Endothelial cell of umbilical vein (primary cell): ENCODE measurements around the gene PRUNE2. TPM values are rescaled to one million over a fixed set of nuclear protein-coding genes. Genes with fewer than 3 reads are reported as not detected.

Experiments
- BruUV-seq: library from RNA; stranded (reverse); fragments of 400-500 nt; replicated peaks from 2 replicates; lab custom pipeline; 2021; lab: Mats Ljungman, UMichigan
- CTCF ChIA-PET: fragments of 300-600, 350-600 bp; sonication (Branson Sonifier 250); formaldehyde crosslinking; loops from one replicate; lab custom pipeline; 2021; ENCODE audit warnings: antibody characterized with exemption, inconsistent platforms; lab: Charles Lee
- POLR2A ChIA-PET: fragments of 300-600, 350-600 bp; sonication (Branson Sonifier 250); formaldehyde crosslinking; loops from one replicate; lab custom pipeline; 2021; ENCODE audit warnings: antibody characterized with exemption, inconsistent platforms; lab: Charles Lee
- DNase-seq: peaks from one replicate; pipeline ENCODE4 v3.0.0-alpha.2; 2011; ENCODE audit warnings: low read depth, low spot score
- FAIRE-seq: peaks from 2 replicates; lab custom pipeline; 2011; peaks lifted over from hg19 to GRCh38; lab: Jason Lieb, UNC
- H2AFZ ChIP-seq: 2 replicates; pipeline ENCODE4 v1.6.0; 2012; ENCODE audit warnings: low read depth, low read length, control low read depth, inconsistent platforms
- H3K27ac ChIP-seq: 2 replicates; pipeline ENCODE4 v1.5.1; 2011; ENCODE audit warnings: low read depth, mild to moderate bottlenecking, control low read depth, low read length, moderate library complexity; ENCODE audit not compliant: insufficient read depth
- H3K27me3 ChIP-seq, 2 experiments: 2 replicates each; pipeline versions ENCODE4 v1.6.0 to v1.6.1; 2011; ENCODE audit warnings: low read length in 2 of 2, mixed read lengths in 1 of 2; ENCODE audit not compliant: control insufficient read depth in 2 of 2, insufficient read depth in 2 of 2
- H3K36me3 ChIP-seq, 2 experiments: 2 replicates in 1 of 2; 3 replicates in 1 of 2; pipeline ENCODE4 v1.5.1; 2011; ENCODE audit warnings: low read length in 2 of 2, mild to moderate bottlenecking in 1 of 2, moderate library complexity in 1 of 2; ENCODE audit not compliant: control insufficient read depth in 2 of 2, insufficient read depth in 2 of 2; ENCODE audit errors: extremely low read depth in 1 of 2
- H3K4me1 ChIP-seq: 3 replicates; pipeline ENCODE4 v1.5.1; 2011; ENCODE audit warnings: mild to moderate bottlenecking, low read length; ENCODE audit not compliant: control insufficient read depth, insufficient read depth; ENCODE audit errors: extremely low read depth
- H3K4me2 ChIP-seq: 2 replicates; pipeline ENCODE4 v1.6.1; 2011; ENCODE audit warnings: low read length, control low read depth, mixed read lengths; ENCODE audit not compliant: insufficient read depth
- H3K4me3 ChIP-seq, 3 experiments: fragments of 200-600 bp in 1 of 3; sonication (generic), shearing (Covaris generic) in 1 of 3; replicated peaks in 1 of 3; 2 replicates each; pipeline ENCODE4 v1.5.1; 2011 to 2016; ENCODE audit warnings: control low read depth in 3 of 3, low read length in 3 of 3, mild to moderate bottlenecking in 2 of 3, inconsistent platforms in 1 of 3, low read depth in 1 of 3, moderate library complexity in 1 of 3; ENCODE audit not compliant: insufficient read depth in 1 of 3
- H3K79me2 ChIP-seq: 2 replicates; pipeline ENCODE4 v1.6.0; 2012; ENCODE audit warnings: low read length, inconsistent platforms; ENCODE audit not compliant: control insufficient read depth, insufficient read depth
- H3K9ac ChIP-seq: replicated peaks from 2 replicates; pipeline ENCODE3; 2011; ENCODE audit warnings: low read length, control low read depth; ENCODE audit not compliant: insufficient read depth; ENCODE audit errors: extremely low read depth
- H3K9me1 ChIP-seq: replicated peaks from 3 replicates; pipeline ENCODE4 v1.6.0; 2011; ENCODE audit warnings: mild to moderate bottlenecking, low read length; ENCODE audit not compliant: control insufficient read depth, insufficient read depth; ENCODE audit errors: extremely low read depth
- H3K9me3 ChIP-seq: replicated peaks from 2 replicates; pipeline ENCODE4 v1.5.1; 2012; ENCODE audit warnings: low read length, inconsistent platforms; ENCODE audit not compliant: control insufficient read depth, insufficient read depth
- H4K20me1 ChIP-seq: replicated peaks from 2 replicates; pipeline ENCODE3; 2011; ENCODE audit warnings: mild to moderate bottlenecking, low read length; ENCODE audit not compliant: control insufficient read depth, insufficient read depth; ENCODE audit errors: extremely low read depth
- CTCF ChIP-seq, 2 donors: IDR thresholded peaks; 1 replicate in 1 of 2; 2 replicates in 1 of 2; pipeline ENCODE4 v1.5.1; 2011; ENCODE audit warnings: low read length in 2 of 2, mild to moderate bottlenecking in 2 of 2, moderate library complexity in 2 of 2, control low read depth in 1 of 2, inconsistent platforms in 1 of 2, low read depth in 1 of 2; ENCODE audit not compliant: insufficient read depth in 1 of 2; ENCODE audit errors: extremely low read depth in 1 of 2
- FOS ChIP-seq: IDR thresholded peaks from 2 replicates; pipeline ENCODE4 v1.6.1; 2011; ENCODE audit warnings: mild to moderate bottlenecking, low read length, moderate library complexity, borderline replicate concordance; ENCODE audit not compliant: insufficient read depth
- JUN ChIP-seq: IDR thresholded peaks from 2 replicates; pipeline ENCODE4 v1.6.1; 2011; ENCODE audit warnings: borderline replicate concordance, low read depth; ENCODE audit not compliant: insufficient read length, insufficient read depth
- MAX ChIP-seq: IDR thresholded peaks from 2 replicates; pipeline ENCODE4 v1.6.1; 2011; ENCODE audit not compliant: insufficient read depth, insufficient read length
- POLR2A ChIP-seq: IDR thresholded peaks from 2 replicates; pipeline ENCODE4 v1.6.1; 2012; ENCODE audit warnings: low read depth, mild to moderate bottlenecking, control low read depth, low read length
- POLR2AphosphoS5 ChIP-seq: IDR thresholded peaks from 2 replicates; pipeline ENCODE4 v1.6.1; 2012; ENCODE audit warnings: low read depth, mild to moderate bottlenecking, control low read depth, low read length, moderate library complexity; ENCODE audit not compliant: insufficient read depth
- dilution Hi-C: fragments of 300-500 bp; cut with MboI; formaldehyde crosslinking; loops from one replicate; pipeline ENCODE4 v1.15.0; 2019; ENCODE audit warnings: low sequenced_read_pairs; ENCODE audit not compliant: extremely low pct_ligation_motif_present
- intact Hi-C: fragments of 100-400 bp; cut with micrococcal nuclease; formaldehyde crosslinking; loops from one replicate; pipeline ENCODE4 v1.10.0; 2022
- polyA plus RNA-seq, 4 experiments: library from polyadenylated mRNA; depleted of rRNA in 3 of 4; stranded (reverse) in 3 of 4; unstranded in 1 of 4; fragments of >200 nt; gene quantifications; 2 replicates each; pipeline versions ENCODE4 v1.2.1 to v1.2.3, GENCODE V29; 2011 to 2012; ENCODE audit warnings: missing spikeins in 1 of 4
- total RNA-seq: library from RNA; stranded (reverse); gene quantifications from 2 replicates; pipeline ENCODE4 v1.2.3, GENCODE V29; 2021

Gene PRUNE2
- total and polyA plus RNA-seq, 2 donors (not counting 3 experiments of a cell fraction or from before 2014, with no cell fraction given) = 15.8 to 21.7 TPM

GRCh38 chr9:76600007-76600615 is 305.8 kb downstream of the PRUNE2 start:
- ChIA-PET POLR2A (interaction anchor here (0.5 kb wide), 1 partner anchor 38 kb away, joined by 3 read pairs; no protein-coding TSS in a partner anchor), CTCF (no interaction called here)
- TF ChIP-seq CTCF (IDR thresholded peaks at IDR 0.05; ENCODE audit: extremely low read depth in 1 of 2, insufficient read depth in 1 of 2, low read depth in 1 of 2, low read length in 2 of 2) (no peak), JUN (no peak), FOS (no peak), POLR2A (no peak), MAX (no peak)
- Histone ChIP-seq H3K4me2 (no peak overlapping the region), H3K9ac (no peak overlapping the region), H3K27ac (no peak overlapping the region), H3K4me3 (no peak overlapping the region), H3K27me3 (no peaks in the 10 kb centered on the region), H3K9me1 (no peaks in the 10 kb centered on the region), H3K79me2 (no peaks in the 10 kb centered on the region), H4K20me1 (no peaks in the 10 kb centered on the region), H3K36me3 (no peaks in the 10 kb centered on the region), H2AFZ (no peak overlapping the region), H3K4me1 (no peaks in the 10 kb centered on the region), H3K9me3 (no peaks in the 10 kb centered on the region)
- FAIRE-seq (no peak), DNase-seq (no peak)
- intact Hi-C loops = no loop called here
- dilution Hi-C loops = no loop called here
- BruUV-seq = no TSS peak

- Histone ChIP-seq H3K9ac (no peak overlapping the region), H3K79me2 (no peaks in the 10 kb centered on the region), H2AFZ (no peak overlapping the region), H3K4me2 (no peak overlapping the region), H3K27ac (no peak overlapping the region), H4K20me1 (no peaks in the 10 kb centered on the region), H3K9me1 (no peaks in the 10 kb centered on the region), H3K27me3 (no peaks in the 10 kb centered on the region), H3K9me3 (no peaks in the 10 kb centered on the region), H3K4me3 (no peak overlapping the region), H3K4me1 (no peaks in the 10 kb centered on the region), H3K36me3 (no peaks in the 10 kb centered on the region)
- dilution Hi-C loops = no loop called here
- FAIRE-seq = no peak
- TF ChIP-seq JUN = no peak
- TF ChIP-seq CTCF (IDR thresholded peaks at IDR 0.05; ENCODE audit: extremely low read depth in 1 of 2, insufficient read depth in 1 of 2, low read depth in 1 of 2, low read length in 2 of 2) = no peak
- no peak for TF ChIP-seq POLR2A
- TF ChIP-seq POLR2AphosphoS5 = no peak
- intact Hi-C loops = no loop called here
- ChIA-PET POLR2A (no interaction called here), CTCF (no interaction called here)
- no peak for DNase-seq
- no TSS peak for BruUV-seq
Observed at GRCh38 chr9:76598981-76599380, 306.9 kb downstream of the PRUNE2 start.
